WTC11 (cell line): ENCODE data around the gene FEM1B. TPM values are rescaled to one million over a fixed set of nuclear protein-coding genes. Genes with fewer than 3 reads are reported as not detected.

Experiments used
- ATAC-seq: fragments of 200-7000 bp; cut with Tn5 transposase; 2 replicates; pipeline ENCODE4 v1.10.0; 2021; ENCODE audit warnings: mild to moderate bottlenecking, moderate library complexity
- CTCF ChIA-PET: fragments of 300-600 bp; sonication (Branson Sonifier 250); formaldehyde crosslinking; loops from one replicate; lab custom pipeline; 2021; ENCODE audit warnings: antibody characterized with exemption; lab: Charles Lee
- POLR2A ChIA-PET: fragments of 350-600 bp; sonication (Branson Sonifier 250); formaldehyde crosslinking; loops from one replicate; lab custom pipeline; 2021; ENCODE audit warnings: antibody characterized with exemption; lab: Charles Lee
- DNase-seq: peaks from one replicate; pipeline ENCODE4 v3.0.0; 2021; ENCODE audit warnings: low spot score
- H3K27ac Mint-ChIP-seq: 2 replicates; pipeline ENCODE4 v1.8.0; 2021; ENCODE audit warnings: mixed read lengths
- H3K27me3 Mint-ChIP-seq: 2 replicates; pipeline ENCODE4 v1.8.0; 2021; ENCODE audit warnings: low read depth, mild to moderate bottlenecking, moderate library complexity, mixed read lengths
- H3K36me3 Mint-ChIP-seq: 2 replicates; pipeline ENCODE4 v1.8.0; 2021; ENCODE audit warnings: mixed read lengths
- H3K4me1 Mint-ChIP-seq: 2 replicates; pipeline ENCODE4 v1.8.0; 2022; ENCODE audit warnings: mixed read lengths
- H3K4me3 Mint-ChIP-seq: 2 replicates; pipeline ENCODE4 v1.8.0; 2021; ENCODE audit warnings: mild to moderate bottlenecking, moderate library complexity, mixed read lengths
- H3K9me3 Mint-ChIP-seq: 2 replicates; pipeline ENCODE4 v1.8.0; 2021; ENCODE audit warnings: mixed read lengths
- ATF1 ChIP-seq: sonication (generic); formaldehyde crosslinking; IDR thresholded peaks from 2 replicates; pipeline ENCODE4 v1.8.1; 2023; ENCODE audit warnings: mild to moderate bottlenecking, moderate library complexity, missing genetic modification reagents
- ATF2 ChIP-seq: sonication (generic); formaldehyde crosslinking; IDR thresholded peaks from 2 replicates; pipeline ENCODE4 v1.8.1; 2022; ENCODE audit warnings: low read depth, missing genetic modification reagents, borderline replicate concordance
- CBFB ChIP-seq: sonication (generic); formaldehyde crosslinking; IDR thresholded peaks from 2 replicates; pipeline ENCODE4 v1.8.1; 2022; ENCODE audit warnings: mild to moderate bottlenecking, low read depth, missing genetic modification reagents
- ELF4 ChIP-seq: sonication (generic); formaldehyde crosslinking; IDR thresholded peaks from 2 replicates; pipeline ENCODE4 v1.8.1; 2022; ENCODE audit warnings: low read depth, mild to moderate bottlenecking, moderate library complexity, missing genetic modification reagents
- FOXJ3 ChIP-seq: sonication (generic); formaldehyde crosslinking; IDR thresholded peaks from 2 replicates; pipeline ENCODE4 v1.9.0; 2021; ENCODE audit warnings: missing genetic modification reagents, mild to moderate bottlenecking, borderline replicate concordance
- FOXK1 ChIP-seq: sonication (generic); formaldehyde crosslinking; IDR thresholded peaks from 2 replicates; pipeline ENCODE4 v1.8.0; 2022; ENCODE audit warnings: mild to moderate bottlenecking, moderate library complexity, missing genetic modification reagents
- HMGA2 ChIP-seq: fragments of 250-450 bp; sonication (Bioruptor Pico); IDR thresholded peaks from 2 replicates; pipeline ENCODE4 v1.4.0; 2021; ENCODE audit warnings: mild to moderate bottlenecking, moderate library complexity
- IRF2 ChIP-seq: sonication (generic); formaldehyde crosslinking; IDR thresholded peaks from 2 replicates; pipeline ENCODE4 v1.8.0; 2022; ENCODE audit warnings: low read depth, missing genetic modification reagents, borderline replicate concordance
- MYBL2 ChIP-seq: sonication (generic); formaldehyde crosslinking; IDR thresholded peaks from 2 replicates; pipeline ENCODE4 v1.8.1; 2023; ENCODE audit warnings: mild to moderate bottlenecking, moderate library complexity, missing genetic modification reagents
- NFE2L1 ChIP-seq: sonication (generic); formaldehyde crosslinking; IDR thresholded peaks from 2 replicates; pipeline ENCODE4 v1.8.1; 2023; ENCODE audit warnings: missing genetic modification reagents
- OVOL2 ChIP-seq: fragments of 250-450 bp; sonication (Bioruptor Pico); IDR thresholded peaks from 2 replicates; pipeline ENCODE4 v1.9.0; 2021; ENCODE audit warnings: mild to moderate bottlenecking, borderline replicate concordance
- PREB ChIP-seq: sonication (generic); formaldehyde crosslinking; IDR thresholded peaks from 2 replicates; pipeline ENCODE4 v1.8.1; 2022; ENCODE audit warnings: mild to moderate bottlenecking, missing genetic modification reagents, moderate library complexity, borderline replicate concordance
- RORB ChIP-seq: fragments of 250-450 bp; sonication (Bioruptor Pico); IDR thresholded peaks from 2 replicates; pipeline ENCODE4 v1.9.0; 2021; ENCODE audit warnings: mild to moderate bottlenecking
- SOX15 ChIP-seq: fragments of 250-450 bp; sonication (Bioruptor Pico); IDR thresholded peaks from 2 replicates; pipeline ENCODE4 v1.9.0; 2021; ENCODE audit warnings: mild to moderate bottlenecking
- ZNF317 ChIP-seq: sonication (generic); formaldehyde crosslinking; IDR thresholded peaks from 2 replicates; pipeline ENCODE4 v1.8.1; 2023; ENCODE audit warnings: low read depth, mild to moderate bottlenecking, moderate library complexity, missing genetic modification reagents, borderline replicate concordance
- total RNA-seq: library from RNA; stranded (reverse); gene quantifications from 3 replicates; pipeline ENCODE4 v1.2.3, GENCODE V29; 2021
- TF ChIP-seq, protein P1 (sequence below): sonication (generic); formaldehyde crosslinking; conservative IDR thresholded peaks from 2 replicates; pipeline ENCODE4 v1.8.1; 2022; ENCODE audit warnings: mild to moderate bottlenecking, missing genetic modification reagents
- TF ChIP-seq, protein P2 (sequence below): sonication (generic); formaldehyde crosslinking; IDR thresholded peaks from 2 replicates; pipeline ENCODE4 v1.8.1; 2023; ENCODE audit warnings: mild to moderate bottlenecking, missing genetic modification reagents
- TF ChIP-seq, protein P3 (sequence below): sonication (generic); formaldehyde crosslinking; IDR thresholded peaks from 2 replicates; pipeline ENCODE4 v1.8.0; 2023; ENCODE audit warnings: missing genetic modification reagents, mild to moderate bottlenecking, borderline replicate concordance

FEM1B gene
- total RNA-seq, 1 experiment from 2014 or later: 64.8 TPM

- H3K27me3 Mint-ChIP-seq: no peaks in the 10 kb centered on the region
- TF ChIP-seq HMGA2 (CRISPR knock-in tag) (no peak), FOXJ3 (CRISPR knock-in tag) (no peak), IRF2 (CRISPR knock-in tag) (no peak), CBFB (CRISPR knock-in tag) (no peak)
- TF ChIP-seq, protein P1, sequence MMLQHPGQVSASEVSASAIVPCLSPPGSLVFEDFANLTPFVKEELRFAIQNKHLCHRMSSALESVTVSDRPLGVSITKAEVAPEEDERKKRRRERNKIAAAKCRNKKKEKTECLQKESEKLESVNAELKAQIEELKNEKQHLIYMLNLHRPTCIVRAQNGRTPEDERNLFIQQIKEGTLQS: no peak
- TF ChIP-seq, protein P2, sequence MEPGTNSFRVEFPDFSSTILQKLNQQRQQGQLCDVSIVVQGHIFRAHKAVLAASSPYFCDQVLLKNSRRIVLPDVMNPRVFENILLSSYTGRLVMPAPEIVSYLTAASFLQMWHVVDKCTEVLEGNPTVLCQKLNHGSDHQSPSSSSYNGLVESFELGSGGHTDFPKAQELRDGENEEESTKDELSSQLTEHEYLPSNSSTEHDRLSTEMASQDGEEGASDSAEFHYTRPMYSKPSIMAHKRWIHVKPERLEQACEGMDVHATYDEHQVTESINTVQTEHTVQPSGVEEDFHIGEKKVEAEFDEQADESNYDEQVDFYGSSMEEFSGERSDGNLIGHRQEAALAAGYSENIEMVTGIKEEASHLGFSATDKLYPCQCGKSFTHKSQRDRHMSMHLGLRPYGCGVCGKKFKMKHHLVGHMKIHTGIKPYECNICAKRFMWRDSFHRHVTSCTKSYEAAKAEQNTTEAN (CRISPR knock-in tag): no peak
- TF ChIP-seq, all 79 proteins: peak for 0
- Mint-ChIP-seq H3K4me1 (peaks cover 8% of the 10 kb centered on the region), H3K4me3 (no peak overlapping the region), H3K9me3 (no peaks in the 10 kb centered on the region), H3K36me3 (no peaks in the 10 kb centered on the region), H3K27ac (no peak overlapping the region)
- ATAC-seq: no peak
- ChIA-PET CTCF (interaction anchor here (0.7 to 1.5 kb wide), 2 partner anchors 46 to 47 kb away, joined by 3 to 7 read pairs; no protein-coding TSS in a partner anchor), POLR2A (no interaction called here)
- DNase-seq: no peak
Measured at GRCh38 chr15:68299436-68299835, 21.9 kb downstream of the FEM1B start.

DNA sequence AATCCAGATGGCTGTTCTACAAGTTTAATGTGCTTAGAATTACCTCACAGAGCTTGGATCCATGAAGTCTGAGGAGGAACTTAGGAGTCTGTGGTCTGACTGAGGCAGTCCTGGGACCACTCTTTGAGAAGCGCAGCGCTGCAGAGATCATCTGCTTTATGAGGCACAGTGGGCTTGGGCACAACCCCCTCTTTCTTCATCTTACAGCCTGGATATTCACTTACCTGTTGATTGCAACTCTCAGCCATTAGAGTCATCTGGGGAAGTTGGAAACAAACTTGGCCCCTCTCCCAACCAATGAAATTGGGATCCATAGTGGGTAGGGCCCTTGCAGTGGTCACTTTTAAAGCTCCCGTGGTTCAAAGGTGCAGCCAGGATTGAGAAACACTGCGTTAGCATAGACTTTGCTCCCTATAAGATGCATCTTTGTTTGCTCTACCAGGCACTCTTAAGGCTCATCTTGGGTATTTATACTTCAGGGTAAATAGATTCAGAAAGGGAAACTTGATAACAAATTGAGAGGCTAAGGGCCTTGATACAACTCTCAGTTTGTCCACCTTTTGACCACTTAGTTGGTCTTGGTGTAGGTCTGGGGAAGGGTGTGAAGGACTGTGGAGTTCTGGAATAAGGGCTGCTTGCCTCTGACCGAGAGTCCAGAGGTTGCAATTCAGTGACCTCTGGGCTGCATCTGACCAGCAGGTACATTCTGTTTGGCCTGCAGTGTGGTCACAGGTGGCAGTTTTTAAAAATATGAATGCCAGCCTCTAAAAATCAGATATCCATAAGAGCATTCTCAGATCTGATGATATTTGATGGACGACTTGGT is 22.8 kb downstream of the FEM1B start:
- TF ChIP-seq PREB: no peak
- TF ChIP-seq ZNF317 (CRISPR knock-in tag): no peak
- no peak for TF ChIP-seq NFE2L1
- TF ChIP-seq, protein P3, sequence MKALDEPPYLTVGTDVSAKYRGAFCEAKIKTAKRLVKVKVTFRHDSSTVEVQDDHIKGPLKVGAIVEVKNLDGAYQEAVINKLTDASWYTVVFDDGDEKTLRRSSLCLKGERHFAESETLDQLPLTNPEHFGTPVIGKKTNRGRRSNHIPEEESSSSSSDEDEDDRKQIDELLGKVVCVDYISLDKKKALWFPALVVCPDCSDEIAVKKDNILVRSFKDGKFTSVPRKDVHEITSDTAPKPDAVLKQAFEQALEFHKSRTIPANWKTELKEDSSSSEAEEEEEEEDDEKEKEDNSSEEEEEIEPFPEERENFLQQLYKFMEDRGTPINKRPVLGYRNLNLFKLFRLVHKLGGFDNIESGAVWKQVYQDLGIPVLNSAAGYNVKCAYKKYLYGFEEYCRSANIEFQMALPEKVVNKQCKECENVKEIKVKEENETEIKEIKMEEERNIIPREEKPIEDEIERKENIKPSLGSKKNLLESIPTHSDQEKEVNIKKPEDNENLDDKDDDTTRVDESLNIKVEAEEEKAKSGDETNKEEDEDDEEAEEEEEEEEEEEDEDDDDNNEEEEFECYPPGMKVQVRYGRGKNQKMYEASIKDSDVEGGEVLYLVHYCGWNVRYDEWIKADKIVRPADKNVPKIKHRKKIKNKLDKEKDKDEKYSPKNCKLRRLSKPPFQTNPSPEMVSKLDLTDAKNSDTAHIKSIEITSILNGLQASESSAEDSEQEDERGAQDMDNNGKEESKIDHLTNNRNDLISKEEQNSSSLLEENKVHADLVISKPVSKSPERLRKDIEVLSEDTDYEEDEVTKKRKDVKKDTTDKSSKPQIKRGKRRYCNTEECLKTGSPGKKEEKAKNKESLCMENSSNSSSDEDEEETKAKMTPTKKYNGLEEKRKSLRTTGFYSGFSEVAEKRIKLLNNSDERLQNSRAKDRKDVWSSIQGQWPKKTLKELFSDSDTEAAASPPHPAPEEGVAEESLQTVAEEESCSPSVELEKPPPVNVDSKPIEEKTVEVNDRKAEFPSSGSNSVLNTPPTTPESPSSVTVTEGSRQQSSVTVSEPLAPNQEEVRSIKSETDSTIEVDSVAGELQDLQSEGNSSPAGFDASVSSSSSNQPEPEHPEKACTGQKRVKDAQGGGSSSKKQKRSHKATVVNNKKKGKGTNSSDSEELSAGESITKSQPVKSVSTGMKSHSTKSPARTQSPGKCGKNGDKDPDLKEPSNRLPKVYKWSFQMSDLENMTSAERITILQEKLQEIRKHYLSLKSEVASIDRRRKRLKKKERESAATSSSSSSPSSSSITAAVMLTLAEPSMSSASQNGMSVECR (CRISPR knock-in tag): no peak
- no peak for TF ChIP-seq RORB
- no peak for TF ChIP-seq SOX15 (CRISPR knock-in tag)
- TF ChIP-seq OVOL2 (CRISPR knock-in tag): no peak
- no peak for TF ChIP-seq ELF4 (CRISPR knock-in tag)
- TF ChIP-seq ATF2 (CRISPR knock-in tag): no peak
- no peak for TF ChIP-seq MYBL2 (CRISPR knock-in tag)
- TF ChIP-seq FOXK1 (CRISPR knock-in tag): no peak
- TF ChIP-seq ATF1 (CRISPR knock-in tag): no peak
- H3K27me3 Mint-ChIP-seq: no peaks in the 10 kb centered on the region
- H3K4me3 Mint-ChIP-seq: no peak overlapping the region
- CTCF ChIA-PET: interaction anchor here (0.7 to 7.5 kb wide), 2 partner anchors 47 to 48 kb away, joined by 3 to 218 read pairs; no protein-coding TSS in a partner anchor
- POLR2A ChIA-PET: no interaction called here
- no peak for ATAC-seq
- DNase-seq: no peak
- H3K9me3 Mint-ChIP-seq: no peaks in the 10 kb centered on the region
- no peak overlapping the region for H3K27ac Mint-ChIP-seq
- no peaks in the 10 kb centered on the region for H3K36me3 Mint-ChIP-seq
- H3K4me1 Mint-ChIP-seq: peaks cover 17% of the 10 kb centered on the region
